NCI-H187 (cell line): ENCODE measurements around the gene OSCP1.
"Not testable (repeated sequence)": the region's sequence is repeated elsewhere in the genome, so short reads cannot be mapped to it uniquely, and the experiment has no call there.

ENCODE experiments used
- DNase-seq, 2 experiments: peaks; one replicate each; lab custom pipeline; 2025; lab: John Stamatoyannopoulos, UW

Gene OSCP1, protein sequence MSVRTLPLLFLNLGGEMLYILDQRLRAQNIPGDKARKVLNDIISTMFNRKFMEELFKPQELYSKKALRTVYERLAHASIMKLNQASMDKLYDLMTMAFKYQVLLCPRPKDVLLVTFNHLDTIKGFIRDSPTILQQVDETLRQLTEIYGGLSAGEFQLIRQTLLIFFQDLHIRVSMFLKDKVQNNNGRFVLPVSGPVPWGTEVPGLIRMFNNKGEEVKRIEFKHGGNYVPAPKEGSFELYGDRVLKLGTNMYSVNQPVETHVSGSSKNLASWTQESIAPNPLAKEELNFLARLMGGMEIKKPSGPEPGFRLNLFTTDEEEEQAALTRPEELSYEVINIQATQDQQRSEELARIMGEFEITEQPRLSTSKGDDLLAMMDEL

DNA sequence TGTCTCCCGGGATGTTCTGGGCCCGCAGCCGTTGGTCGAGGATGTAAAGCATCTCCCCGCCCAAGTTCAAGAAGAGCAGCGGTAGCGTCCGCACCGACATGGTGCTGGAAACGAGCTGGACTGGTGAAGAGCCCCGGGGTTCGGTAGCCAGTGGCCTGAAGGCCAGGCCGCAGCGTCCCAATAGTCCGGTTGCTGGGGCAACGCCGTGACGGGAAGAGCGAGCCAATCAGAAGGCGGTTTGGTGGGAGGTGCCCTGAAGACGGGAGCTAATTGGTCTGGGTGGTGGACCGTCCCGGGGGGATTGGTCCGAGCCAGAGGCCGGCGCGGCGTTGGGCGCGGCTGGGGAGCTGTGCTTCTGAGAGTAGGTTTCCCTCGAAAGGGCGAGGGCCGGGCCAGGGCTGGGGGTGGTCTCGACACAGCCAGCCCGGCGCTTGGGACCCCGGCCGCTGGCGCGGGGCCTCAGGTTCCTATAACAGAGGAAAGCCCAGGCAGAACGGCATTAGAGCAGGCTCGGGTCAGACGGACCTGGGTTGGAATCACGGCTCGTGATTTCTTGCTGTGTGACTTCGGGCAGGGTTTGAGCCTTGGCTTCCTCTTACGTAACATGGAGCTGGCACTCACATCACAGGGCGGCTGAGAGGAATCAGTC lies at the start of gene OSCP1:
Gene OSCP1 (minus strand): TSS at position 182 of the 649 bp plus-strand sequence. CDS start 82 bp downstream, at position 100.
- DNase-seq, result peak; percentile 78 to 96

DNA sequence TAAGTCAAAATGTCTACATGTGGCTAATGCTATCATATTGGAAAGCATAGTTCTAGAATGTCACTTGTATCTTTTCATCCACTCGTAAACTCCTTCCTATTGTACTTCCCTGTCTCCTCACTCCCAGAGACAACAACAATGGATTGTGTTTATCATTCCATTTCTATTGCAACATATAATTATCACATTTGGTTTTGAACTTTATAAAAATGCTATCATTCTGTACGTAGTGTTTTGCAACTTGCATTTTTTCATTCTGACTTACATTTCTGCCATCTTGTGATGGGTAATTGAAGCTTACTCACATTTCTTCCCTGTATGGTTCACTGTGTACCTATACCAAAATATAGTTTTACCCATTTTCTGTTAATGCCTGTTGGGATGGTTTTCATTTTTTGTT lies 47.0 kb upstream of the OSCP1 start:
- DNase-seq, result no peak

DNA sequence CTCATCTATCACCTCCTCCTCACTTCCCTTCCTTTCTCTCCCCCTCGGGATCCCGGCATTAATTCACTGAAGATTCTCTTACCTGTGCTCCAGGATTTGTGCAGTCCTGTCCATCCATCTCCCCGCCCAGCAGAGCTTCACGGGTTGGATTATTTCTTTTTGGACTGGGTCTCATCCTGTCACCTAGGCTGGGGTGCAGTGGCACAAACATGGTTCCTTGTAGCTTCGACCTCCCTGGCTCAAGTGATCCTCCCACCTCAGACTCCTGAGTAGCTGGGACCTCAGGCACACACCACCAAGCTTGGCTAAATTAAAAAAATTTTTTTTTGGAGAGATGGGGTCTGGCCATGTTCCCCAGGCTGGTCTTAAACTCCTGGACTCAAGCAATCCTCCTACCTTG lies 44.7 kb upstream of the OSCP1 start:
- no peak for DNase-seq

DNA sequence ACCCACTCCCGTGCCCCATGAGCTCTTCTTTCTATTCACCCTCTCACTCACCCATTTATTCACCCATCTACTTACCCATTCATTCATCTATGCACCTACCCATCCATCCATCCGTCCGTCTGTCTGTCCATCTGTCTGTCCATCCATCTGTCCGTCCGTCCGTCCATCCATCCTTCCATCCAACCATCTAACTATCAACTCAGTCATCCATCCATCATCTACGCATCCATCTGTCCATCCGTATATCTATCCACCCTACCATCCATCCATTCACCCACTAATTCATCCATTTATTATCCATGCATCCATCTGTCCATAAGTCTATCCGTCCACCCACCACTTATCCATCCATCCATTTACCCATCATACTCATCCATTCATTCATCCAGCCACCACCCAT lies 43.3 kb upstream of the OSCP1 start:
- no peak for DNase-seq

DNA sequence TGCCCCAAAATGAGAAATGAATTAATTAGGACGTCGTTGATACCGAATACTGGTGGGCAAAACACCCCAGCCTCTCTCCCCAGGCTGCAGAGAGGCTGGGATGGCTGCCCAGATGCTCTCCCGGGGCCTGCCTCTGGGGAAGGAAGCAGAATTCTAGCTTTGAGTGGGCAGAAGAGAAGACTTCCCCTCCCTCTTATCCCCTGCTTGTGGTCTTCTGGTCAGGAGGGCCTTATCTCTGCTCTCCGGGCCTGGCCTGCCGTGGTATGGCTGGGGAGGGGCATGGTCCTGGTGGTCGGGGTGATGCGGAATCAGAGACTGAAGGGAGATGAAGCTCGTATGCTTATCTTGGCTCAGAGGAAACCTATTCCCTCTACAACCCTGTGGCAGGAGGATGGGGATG lies 42.2 kb upstream of the OSCP1 start:
- no peak for DNase-seq

DNA sequence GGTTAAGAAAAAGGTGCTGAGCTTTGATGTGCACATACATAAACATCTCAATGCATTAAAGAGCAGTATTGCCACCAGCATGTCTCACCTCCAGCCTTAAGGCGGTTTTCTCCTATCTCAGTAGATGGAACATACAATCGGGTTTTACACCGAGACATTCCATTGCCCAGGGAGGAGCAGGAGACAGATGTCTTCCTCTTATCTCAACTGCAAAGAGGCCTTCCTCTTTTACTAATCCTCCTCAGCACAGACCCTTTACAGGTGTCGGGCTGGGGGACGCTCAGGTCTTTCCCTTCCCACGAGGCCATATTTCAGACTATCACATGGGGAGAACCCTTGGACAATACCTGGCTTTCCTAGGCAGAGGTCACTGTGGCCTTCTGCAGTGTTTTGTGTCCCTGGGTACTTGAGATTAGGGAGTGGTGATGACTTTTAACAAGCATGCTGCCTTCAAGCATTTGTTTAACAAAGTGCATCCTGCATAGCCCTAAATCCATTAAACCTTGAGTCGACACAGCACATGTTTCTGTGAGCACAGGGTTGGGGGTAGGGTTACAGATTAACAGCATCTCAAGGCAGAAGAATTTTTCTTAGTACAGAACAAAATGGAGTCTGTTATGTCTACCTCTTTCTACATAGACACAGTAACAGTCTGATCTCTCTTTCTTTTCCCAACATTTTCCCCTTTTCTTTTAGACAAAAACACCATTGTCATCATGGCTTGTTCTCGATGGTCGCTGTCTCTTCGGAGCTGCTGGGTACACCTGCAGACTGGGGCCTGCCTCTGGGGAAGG lies 39.2 kb upstream of the OSCP1 start:
- DNase-seq, result not testable (repeated sequence)

DNA sequence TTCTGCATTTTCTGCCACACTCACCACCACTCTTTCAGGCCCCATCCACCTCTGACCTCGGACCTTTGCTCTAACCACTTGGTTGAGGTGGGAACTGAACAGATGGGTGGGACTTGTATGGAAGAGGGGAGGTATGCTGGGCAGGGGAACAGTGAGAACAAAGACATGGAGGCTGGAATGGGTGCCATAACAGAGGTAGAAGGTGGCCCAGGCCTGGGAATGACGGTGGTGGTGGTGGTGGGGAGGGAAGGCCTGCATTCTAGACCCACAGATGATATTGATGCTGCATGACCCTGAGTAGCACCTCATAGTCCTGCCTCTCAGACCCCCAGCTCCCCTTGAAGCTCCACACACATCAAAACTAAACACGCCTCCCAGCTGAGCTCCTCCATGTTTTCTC lies 37.7 kb upstream of the OSCP1 start:
- DNase-seq, result no peak

DNA sequence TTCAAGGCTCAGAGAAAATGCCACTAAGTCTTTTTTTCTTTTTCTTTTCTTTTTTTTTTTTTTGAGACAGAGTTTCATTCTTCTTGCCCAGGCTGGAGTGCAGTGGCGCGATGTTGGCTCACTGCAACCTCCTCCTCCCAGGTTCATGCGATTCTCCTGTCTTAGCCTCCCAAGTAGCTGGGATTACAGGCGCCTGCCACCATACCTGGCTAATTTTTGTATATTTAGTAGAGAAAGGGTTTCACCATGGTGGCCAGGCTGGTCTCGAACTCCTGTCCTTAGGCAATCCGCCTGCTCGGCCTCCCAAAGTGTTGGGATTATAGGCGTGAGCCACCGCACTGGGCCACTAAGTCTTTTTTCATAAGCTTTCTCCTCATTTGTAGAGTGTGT lies 37.1 kb upstream of the OSCP1 start:
- not testable (repeated sequence) for DNase-seq

DNA sequence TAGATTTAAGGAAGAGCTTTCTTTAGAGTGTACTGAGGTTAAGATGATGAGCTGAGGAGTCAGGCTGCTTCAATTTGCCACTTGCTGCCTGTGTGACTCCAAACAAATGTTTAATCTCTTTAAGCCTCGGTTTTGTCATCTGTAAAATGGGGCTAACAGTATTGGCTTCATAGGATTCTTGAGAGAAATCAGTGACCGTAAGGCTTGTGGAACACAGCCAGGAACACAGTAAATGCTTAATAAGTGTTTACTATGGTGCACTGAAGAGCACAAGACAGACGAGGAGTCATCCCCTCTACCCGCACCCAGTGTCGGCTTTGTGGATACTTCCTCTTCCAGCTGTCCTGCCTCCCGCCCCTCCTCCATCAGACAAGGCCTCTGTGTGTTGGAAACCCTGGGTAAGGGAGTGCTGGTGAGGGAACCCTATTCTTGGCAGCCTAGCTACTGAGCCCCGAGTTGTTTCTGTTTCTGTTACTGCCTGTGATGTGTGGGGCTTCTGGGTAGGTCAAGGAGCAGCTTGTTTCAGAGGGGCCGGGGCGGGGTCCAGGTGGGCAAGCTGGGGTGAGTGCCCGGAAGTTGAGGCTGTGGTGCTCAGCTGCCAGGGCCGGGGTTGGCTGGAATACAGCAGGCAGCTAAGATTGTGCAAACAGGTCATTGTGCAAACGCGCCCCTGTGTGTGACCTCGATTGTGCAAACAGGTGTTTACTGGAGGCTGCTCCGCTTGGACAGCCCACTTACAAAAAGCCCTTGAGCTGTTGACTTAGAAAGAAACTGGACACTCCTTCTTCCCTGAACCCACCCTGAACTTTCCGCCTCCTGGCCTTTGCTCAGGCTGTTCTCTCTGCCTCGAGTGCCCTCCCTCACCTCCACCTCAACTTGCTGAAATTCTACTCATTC lies 36.4 kb upstream of the OSCP1 start:
- DNase-seq, result no peak

DNA sequence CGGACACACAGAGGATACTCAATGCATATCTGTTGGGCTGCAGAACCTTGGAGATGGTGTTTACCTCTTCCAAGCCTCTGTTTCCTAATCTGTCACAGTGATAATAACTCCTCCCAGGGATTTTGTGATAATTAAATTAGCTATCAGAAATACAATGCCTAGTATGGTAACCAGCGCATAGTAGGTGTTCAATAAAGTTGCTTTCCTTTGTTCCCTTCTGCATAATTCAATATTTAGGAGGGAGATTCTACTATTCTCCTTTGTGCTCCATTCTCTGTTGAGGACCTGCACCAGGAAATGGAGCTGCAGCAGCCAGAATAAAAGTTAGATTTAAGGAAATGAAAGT lies 35.8 kb upstream of the OSCP1 start:
- no peak for DNase-seq

DNA sequence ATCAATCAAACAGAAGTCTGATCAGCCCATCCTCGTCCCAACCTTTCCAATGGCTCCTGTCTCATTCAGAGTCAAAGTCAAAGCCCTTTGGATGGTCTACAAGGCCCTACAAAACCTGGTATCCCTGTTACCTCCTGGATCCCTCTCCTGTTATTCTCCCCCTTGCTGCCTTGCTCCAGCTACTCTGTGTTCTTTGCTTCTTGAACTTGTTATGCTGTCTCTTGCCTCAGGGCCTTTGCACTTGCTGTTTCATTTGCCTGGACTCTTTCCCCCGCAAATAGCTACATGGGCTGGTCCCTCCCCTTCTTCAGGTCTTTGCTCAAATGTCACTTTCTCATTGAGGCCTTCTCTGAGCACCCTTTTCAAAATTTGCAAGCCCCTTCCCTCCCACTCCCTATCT lies 33.8 kb upstream of the OSCP1 start:
- DNase-seq, result no peak

DNA sequence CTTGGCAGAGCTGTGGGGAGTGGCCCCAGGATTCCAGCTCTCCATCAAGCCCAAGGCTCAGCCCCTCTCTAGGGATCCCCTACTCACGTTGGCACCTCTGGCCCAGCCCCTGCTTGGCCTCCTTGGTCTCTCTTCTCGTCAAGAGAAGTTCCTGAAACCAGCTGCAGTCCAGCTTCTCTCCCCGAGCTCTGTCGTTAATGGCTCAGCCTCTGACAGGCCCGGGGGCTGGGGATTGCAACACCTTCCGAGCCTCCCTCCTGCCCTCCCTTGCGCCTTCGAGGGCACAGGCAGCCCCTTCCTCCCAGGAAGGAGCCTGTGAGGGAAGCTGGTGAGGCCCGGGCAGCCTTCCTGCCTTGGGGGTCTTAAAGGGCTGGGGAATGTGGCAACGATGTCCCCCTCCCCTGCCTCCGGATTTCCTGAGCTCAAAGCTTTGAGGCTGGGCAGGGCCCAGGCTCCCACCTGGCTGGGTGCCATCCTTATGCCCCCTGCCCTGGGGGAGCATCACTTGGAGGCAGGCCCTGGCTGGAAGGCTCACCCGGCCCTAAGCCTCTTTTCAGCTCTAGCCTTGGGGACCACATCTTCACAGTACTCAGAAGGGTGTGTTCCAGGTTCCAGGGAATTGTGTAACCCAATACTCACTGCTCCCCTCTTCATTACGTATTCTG lies 32.6 kb upstream of the OSCP1 start, which contains the start of gene CSF3R:
Gene CSF3R (minus strand): TSS at position 190 of the 665 bp plus-strand sequence. CDS start 3,417 bp downstream, outside the sequence.
- no peak for DNase-seq

DNA sequence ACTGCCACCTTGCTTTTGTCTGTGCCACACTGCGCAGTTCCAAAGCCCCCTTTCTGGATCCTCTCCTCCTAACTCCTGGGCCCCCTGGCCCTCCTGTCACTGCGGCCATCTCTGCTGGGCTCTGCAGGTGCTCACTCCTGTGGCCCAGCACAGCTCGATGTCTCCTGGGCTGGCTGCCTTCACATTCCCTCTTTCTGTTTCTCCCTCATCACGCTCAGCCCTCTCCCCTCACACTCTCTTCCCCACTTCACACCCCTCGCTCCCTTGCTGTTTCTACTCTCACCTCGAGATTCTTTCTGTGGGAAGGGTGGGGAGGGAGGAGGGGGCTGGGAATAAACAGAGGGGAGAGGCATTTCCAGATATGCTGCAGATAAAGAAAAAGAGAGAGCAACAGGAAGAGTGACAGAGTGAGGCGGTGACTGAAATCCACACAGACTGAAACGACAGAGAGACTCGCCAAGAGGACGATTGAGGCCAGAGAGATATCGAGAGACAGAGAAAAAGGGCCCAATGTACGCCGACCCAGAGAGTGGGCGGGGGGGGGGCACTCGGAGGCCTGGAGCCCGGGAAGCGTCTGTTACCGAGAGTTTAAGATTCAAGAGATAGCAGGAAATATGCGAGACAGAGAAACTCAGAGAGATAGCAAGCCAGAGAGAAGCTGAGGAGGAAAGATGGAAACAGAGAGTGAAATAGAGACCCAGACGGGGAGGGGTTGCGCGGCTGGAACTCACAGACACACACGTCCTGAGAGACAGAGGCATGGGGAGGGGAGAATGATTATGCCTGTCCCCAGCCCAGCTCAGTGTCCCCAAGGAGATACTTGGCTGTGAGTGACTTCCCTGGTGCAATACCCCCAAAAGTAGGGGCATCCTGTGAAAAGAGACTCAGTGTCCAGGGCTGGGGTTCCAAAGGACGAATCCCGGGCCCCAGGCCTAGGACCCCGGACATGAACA lies 31.8 kb upstream of the OSCP1 start:
- DNase-seq, result no peak

DNA sequence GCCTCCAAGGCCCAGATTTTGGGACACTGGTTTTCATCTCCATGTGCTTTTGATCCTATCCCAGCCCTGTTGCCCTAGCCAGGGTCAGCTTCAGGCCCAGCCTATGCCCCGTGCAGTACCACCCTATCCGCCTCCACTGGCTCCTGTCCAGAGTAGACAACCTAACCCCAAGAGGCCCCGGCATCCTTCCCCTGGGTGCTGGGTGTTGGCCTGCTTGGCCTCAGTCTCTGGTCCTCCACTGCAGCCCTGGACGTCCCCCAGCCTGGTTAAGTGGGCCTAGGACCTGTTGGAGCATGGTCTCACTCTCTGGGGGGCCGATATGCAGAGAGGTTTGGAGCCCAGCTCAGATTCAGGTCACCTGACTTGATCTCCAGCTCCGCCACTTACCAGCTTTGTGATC lies 30.8 kb upstream of the OSCP1 start:
- no peak for DNase-seq

DNA sequence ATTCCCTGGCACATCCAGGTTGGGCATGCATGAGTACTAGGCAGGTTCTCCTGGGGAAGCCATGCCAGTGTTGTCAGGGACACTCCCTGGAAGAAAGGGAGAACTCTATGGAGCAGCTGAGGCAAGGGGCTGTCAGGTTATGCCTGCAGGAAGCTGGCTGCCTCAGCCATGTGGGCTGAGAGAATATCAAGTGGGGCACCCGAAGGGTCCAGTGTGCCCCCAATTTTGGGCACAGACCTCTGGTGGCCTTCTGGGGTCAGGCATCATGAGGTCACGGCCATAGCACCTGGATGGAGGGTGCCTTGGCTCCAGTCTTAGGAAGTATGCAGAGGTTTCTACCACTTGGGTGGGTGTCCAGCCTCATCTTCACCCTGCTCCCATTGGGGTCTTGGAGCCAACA lies 29.9 kb upstream of the OSCP1 start:
- DNase-seq, result no peak

DNA sequence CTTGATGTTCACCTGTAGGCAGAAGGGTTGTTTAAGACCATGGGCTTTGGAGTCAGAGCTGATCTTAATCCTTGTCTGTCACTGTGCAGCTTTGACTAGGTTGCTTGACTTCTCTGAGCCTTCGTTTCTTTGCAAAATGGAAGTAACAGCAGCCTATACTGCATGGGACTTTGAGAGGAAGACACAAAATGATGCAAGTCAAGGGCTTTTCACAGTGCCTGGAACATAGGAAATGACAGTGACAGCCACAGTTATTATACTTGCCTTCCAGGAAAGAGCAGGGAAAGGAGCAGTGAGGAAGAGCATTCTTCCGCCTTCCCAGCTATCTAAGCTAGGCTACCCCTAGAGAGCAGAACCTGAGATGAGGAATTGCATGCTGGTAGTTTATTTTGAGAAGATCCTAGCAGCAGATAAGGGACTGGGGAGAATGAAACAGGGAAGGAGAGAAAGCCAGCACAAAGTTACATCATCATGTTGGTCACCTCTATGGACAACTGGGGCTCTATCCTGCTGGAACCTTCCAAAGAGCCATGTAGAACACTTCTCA lies 29.3 kb upstream of the OSCP1 start:
- no peak for DNase-seq

DNA sequence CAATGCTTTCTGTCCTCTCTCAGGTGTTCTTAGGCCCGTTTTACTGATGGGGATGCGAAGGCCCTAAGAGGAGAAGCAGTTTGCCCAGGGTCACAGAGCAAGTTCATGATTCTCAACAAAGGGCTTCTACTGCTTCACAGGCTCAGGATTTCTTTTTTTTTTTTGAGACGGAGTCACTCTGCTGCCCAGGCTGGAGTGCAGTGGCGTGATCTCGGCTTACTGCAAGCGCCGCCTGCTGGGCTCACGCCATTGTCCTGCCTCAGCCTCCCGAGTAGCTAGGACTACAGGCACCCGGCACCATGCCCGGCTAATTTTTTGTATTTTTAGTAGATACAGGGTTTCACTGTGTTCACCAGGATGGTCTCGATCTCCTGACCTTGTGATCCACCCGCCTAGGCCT lies 27.4 kb upstream of the OSCP1 start:
- DNase-seq, result not testable (repeated sequence)

DNA sequence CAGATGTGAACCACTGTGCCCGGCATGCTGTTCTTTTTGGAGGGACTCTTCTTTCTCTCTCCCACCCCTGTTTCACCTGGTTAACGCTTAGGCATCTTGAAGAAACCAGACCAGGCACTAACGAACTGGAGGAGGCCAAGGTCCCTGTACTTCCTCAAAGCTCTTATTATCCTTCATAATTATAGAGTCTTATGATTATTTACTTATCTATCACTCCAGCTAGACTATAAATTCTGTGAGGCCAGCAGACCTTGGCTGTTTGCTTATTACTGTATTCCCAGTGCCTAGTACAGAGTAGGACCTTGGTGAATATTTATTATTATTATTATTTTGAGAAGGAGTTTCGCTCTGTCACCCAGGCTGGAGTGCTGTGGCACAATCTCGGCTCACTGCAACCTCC lies 26.7 kb upstream of the OSCP1 start:
- DNase-seq, result no peak

DNA sequence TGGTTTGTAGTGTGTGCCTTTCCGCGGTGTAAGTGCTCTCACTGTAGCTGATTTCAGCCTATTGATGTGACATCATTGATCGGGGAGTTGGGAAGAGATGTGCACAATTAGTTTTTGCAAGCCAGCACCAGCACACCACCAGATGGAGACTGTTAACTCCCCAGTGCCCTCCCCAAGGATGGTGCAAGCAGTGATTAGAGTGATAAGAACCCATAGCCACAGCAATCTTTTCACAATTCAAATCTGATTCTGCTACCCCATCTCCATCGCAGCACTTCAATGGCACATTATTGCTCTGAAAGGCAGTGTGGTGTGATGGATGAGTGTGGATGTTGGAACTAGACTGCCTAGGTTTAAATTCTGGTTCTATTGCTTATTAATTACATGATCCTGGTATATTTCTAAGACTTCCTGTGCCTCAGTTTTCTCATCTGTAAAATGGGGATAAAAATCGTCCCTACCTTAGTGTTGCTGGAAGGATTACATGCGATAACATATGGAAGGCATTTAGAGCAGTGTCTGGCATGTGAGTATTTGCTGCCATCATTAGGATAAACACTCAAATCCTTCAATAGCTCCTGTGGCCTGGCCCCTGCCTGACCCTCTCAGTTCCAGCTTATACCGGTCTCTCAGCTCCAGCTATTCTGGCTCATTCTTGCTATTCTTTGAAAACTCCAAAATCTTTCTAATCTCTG lies 25.8 kb upstream of the OSCP1 start:
- DNase-seq, result no peak
